ENCODE results near the gene ZFP36L1.

- TF ChIP-seq CTCF (IDR thresholded peaks at IDR 0.05) (no peak), POLR2A (IDR thresholded peaks at IDR 0.05) (no peak), EP300 (IDR thresholded peaks at IDR 0.05) (no peak)
These were observed 27.3 kb upstream of the ZFP36L1 start for GRCh38 chr14:68820119-68820518.
